Measurements from ENCODE around the gene ZDHHC20. TPM values are rescaled to one million over a fixed set of nuclear protein-coding genes. Genes with fewer than 3 reads are reported as not detected.

ZDHHC20 gene
- polyA plus RNA-seq, 1 of the 3 experiments (the other 2 are of a cell fraction) = 8.7 TPM

GRCh38 chr13:21338639-21339278 lies 120.3 kb downstream of the ZDHHC20 start (continued):
- no peak for TF ChIP-seq PBX3 (IDR thresholded peaks at IDR 0.05)
- TF ChIP-seq USF2 (IDR thresholded peaks at IDR 0.05; ENCODE audit: borderline replicate concordance, low read depth, low read length) = no peak
- no peak for TF ChIP-seq CHD2 (IDR thresholded peaks at IDR 0.05; ENCODE audit: low read length, partially characterized antibody)

GRCh38 chr13:21338156-21338555 lies 120.9 kb downstream of the ZDHHC20 start:
- WGBS (ENCODE audit: low lambda C conversion rate) = 49% methylated on average over 2 of the region's 6 CpGs
- no peak overlapping the region for H3K4me3 ChIP-seq (ENCODE audit: low read depth in 2 of 2, low read length in 1 of 2)
- H3K79me2 ChIP-seq (ENCODE audit: insufficient read depth) = no peaks in the 10 kb centered on the region
- H3K9ac ChIP-seq = no peak overlapping the region
- POLR2A ChIA-PET = no interaction called here
- no peaks in the 10 kb centered on the region for H3K4me1 ChIP-seq (ENCODE audit: control insufficient read depth in 1 of 2, insufficient read depth in 2 of 2, low read depth in 1 of 2, low read length in 1 of 2)
- no peak overlapping the region for H3K27ac ChIP-seq (ENCODE audit: low read depth in 2 of 2, low read length in 1 of 2)
- no peak overlapping the region for H3K4me2 ChIP-seq
- DNase-seq = no peak
- H3K9me3 ChIP-seq = no peaks in the 10 kb centered on the region
- H3K27me3 ChIP-seq (ENCODE audit: insufficient read depth) = no peaks in the 10 kb centered on the region
- TF ChIP-seq CTCF (IDR thresholded peaks at IDR 0.05) = no peak
- TF ChIP-seq SIN3A (IDR thresholded peaks at IDR 0.05; ENCODE audit: borderline replicate concordance, low read depth, low read length) = no peak
- TF ChIP-seq ELF1 (IDR thresholded peaks at IDR 0.05) = no peak
- TF ChIP-seq EP300 (IDR thresholded peaks at IDR 0.05; ENCODE audit: borderline replicate concordance in 1 of 2, low read depth in 1 of 2, low read length in 1 of 2) = no peak
- TF ChIP-seq SMC3 (IDR thresholded peaks at IDR 0.05; ENCODE audit: low read depth, low read length) = no peak
- no peak for TF ChIP-seq FOXJ3 (CRISPR knock-in tag; IDR thresholded peaks at IDR 0.05)
- TF ChIP-seq ZBTB33 (IDR thresholded peaks at IDR 0.05; ENCODE audit: borderline replicate concordance, low read depth) = no peak
- no peak for TF ChIP-seq RCOR1 (IDR thresholded peaks at IDR 0.05; ENCODE audit: low read length)
- no peak for TF ChIP-seq PBX3 (IDR thresholded peaks at IDR 0.05)
- H4K20me1 ChIP-seq (ENCODE audit: insufficient read depth) = no peaks in the 10 kb centered on the region
- H2AFZ ChIP-seq (ENCODE audit: low read depth) = no peak overlapping the region
- CTCF ChIA-PET = no interaction called here
- H3K36me3 ChIP-seq (replicated peaks in 1 of 2; ENCODE audit: control insufficient read depth in 1 of 2, insufficient read depth in 2 of 2, low read length in 1 of 2) = no peaks in the 10 kb centered on the region
- no peaks in the 10 kb centered on the region for H3K9me2 ChIP-seq
- no peaks in the 10 kb centered on the region for H3F3A ChIP-seq (replicated peaks; ENCODE audit: insufficient read depth)
